ENCODE results near the gene PLA2G4A. TPM values are rescaled to one million over a fixed set of nuclear protein-coding genes. Genes with fewer than 3 reads are reported as not detected.

The PLA2G4A gene
- total RNA-seq, 4 donors from 2014 or later, result 11.8 to 22.6 (median 14.6) TPM

DNA sequence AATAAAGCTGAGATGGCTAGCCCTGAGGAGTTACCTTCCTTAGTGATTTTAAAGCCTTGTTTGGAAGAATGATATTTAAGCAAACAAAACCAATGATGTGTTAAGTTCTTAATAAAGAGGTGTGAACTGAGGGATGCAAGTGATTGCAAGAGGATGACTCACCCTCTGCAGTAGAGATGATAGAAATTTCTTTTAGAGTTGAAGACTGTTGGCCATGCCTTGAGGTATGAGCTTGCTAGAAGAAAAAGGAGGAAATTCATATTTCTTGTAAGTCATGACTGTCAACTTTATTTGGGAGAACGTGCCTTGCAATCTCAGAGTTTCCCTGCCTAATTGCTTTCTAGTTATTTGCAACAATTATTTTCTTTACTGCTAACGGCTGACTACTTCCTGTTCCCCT lies 94.7 kb downstream of the PLA2G4A start:
- TF ChIP-seq POLR2A (IDR thresholded peaks at IDR 0.05), result no peak
- TF ChIP-seq, protein P1, sequence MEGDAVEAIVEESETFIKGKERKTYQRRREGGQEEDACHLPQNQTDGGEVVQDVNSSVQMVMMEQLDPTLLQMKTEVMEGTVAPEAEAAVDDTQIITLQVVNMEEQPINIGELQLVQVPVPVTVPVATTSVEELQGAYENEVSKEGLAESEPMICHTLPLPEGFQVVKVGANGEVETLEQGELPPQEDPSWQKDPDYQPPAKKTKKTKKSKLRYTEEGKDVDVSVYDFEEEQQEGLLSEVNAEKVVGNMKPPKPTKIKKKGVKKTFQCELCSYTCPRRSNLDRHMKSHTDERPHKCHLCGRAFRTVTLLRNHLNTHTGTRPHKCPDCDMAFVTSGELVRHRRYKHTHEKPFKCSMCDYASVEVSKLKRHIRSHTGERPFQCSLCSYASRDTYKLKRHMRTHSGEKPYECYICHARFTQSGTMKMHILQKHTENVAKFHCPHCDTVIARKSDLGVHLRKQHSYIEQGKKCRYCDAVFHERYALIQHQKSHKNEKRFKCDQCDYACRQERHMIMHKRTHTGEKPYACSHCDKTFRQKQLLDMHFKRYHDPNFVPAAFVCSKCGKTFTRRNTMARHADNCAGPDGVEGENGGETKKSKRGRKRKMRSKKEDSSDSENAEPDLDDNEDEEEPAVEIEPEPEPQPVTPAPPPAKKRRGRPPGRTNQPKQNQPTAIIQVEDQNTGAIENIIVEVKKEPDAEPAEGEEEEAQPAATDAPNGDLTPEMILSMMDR (IDR thresholded peaks at IDR 0.05), result no peak
- H3K27ac ChIP-seq, result no peak overlapping the region
- no peak overlapping the region for H3K4me3 ChIP-seq
- no peaks in the 10 kb centered on the region for H3K9me3 ChIP-seq
- H3K27me3 ChIP-seq, result no peaks in the 10 kb centered on the region
- WGBS, 2 donors, result 19 to 31% methylated on average over 2 of the region's 2 CpGs
- intact Hi-C loops (cut with DNase I), result no loop called here
- H3K36me3 ChIP-seq, result peaks cover 0 to 14% (median 0%) of the 10 kb centered on the region in 3 donors
- no peak for DNase-seq
- peaks cover 0 to 8% (median 3%) of the 10 kb centered on the region in 3 donors for H3K4me1 ChIP-seq

DNA sequence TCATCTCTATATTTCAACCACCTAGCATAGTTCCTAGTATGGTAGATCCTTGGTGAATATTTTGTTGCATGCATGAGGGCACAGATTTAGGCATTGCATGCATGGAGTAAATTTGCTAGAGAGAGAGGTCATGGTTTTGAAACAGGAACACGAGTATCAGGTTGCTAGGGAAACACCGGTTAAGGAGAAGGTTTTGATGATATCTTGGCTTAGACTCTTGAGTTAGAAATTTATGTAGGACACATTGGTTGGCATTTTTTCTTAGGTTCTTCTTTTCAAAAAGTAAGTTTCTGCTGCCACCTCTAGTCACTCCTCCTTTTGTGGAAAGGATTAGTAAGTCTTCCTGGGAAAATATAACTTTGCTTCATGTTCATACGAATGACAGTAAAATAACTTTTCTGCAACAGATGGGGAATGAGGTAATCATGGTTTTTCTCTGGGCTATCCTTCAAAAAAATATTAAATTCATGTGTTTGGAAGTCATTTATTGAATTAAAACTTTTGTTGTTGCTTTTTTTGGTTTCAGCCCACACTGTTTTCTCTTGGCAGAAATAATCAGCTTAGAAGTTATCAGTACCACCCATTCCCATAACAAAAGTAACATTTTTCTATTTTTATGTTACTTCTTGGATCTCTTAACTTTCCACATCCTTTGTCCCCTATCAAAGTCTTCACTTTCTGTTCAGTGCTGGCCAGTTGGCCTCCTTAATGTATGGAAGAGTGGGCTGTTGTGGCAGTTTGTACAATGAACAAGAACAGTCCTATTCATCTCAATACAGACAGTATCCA lies 97.3 kb downstream of the PLA2G4A start:
- DNase-seq, result no peak
- H3K36me3 ChIP-seq, result no peaks in the 10 kb centered on the region
- no peak overlapping the region for H3K4me3 ChIP-seq
- TF ChIP-seq POLR2A (IDR thresholded peaks at IDR 0.05), result no peak
- TF ChIP-seq, protein P1 (IDR thresholded peaks at IDR 0.05), result no peak
- H3K4me1 ChIP-seq, result peaks cover 0 to 8% (median 3%) of the 10 kb centered on the region in 3 donors
- no peaks in the 10 kb centered on the region for H3K27me3 ChIP-seq
- WGBS, 2 donors, result 33 to 38% methylated on average over 3 of the region's 3 CpGs
- H3K9me3 ChIP-seq, result no peaks in the 10 kb centered on the region
- H3K27ac ChIP-seq, result no peak overlapping the region
- intact Hi-C loops (cut with DNase I), result no loop called here

DNA sequence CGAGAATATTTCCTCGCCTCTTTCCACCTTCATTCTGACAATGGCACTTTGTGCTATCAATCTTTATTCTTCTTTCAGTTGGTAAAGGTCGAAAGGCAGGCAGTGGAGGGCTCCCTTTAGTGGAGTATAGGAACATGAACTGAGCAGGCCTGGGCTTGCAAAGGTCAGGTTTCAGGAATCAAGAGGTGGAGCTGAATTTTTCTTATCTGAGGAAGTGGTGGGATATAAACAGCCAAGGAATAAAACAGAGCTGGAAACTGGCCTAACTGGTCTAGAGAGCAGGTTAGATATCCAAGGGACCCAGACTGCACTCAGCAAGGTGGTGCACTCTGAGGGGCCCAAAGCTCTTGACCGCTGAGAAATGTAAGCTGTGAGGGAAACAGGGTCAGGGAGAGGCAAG lies 99.1 kb downstream of the PLA2G4A start:
- TF ChIP-seq POLR2A (IDR thresholded peaks at IDR 0.05), result no peak
- TF ChIP-seq, protein P1 (IDR thresholded peaks at IDR 0.05), result no peak
- intact Hi-C loops (cut with DNase I), result no loop called here
- no peaks in the 10 kb centered on the region for H3K9me3 ChIP-seq
- no peak overlapping the region for H3K27ac ChIP-seq
- H3K36me3 ChIP-seq, result no peaks in the 10 kb centered on the region
- DNase-seq, result no peak
- H3K4me1 ChIP-seq, result peaks cover 0 to 8% (median 3%) of the 10 kb centered on the region in 3 donors
- H3K4me3 ChIP-seq, result no peak overlapping the region
- 59 to 69% methylated on average over 4 of the region's 4 CpGs for WGBS, 2 donors
- H3K27me3 ChIP-seq, result no peaks in the 10 kb centered on the region

DNA sequence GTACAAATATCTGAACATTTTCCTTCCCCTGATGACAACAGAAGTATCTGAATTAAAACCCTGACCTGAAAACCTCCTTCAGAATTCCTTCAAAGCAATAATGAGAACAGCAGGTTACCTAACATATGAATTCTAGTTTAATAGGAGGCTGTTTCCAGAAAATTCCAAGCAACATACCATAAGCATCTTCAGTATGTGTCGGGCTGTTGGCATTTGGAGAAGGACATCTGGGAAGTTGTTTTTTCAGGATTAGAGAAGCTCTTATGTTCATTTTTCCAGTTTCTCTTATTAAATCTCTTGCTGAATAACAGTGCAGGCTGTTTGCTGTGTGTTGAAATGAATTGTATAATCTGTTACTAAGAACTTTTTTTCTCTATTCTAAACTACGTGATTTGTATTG lies 101.5 kb downstream of the PLA2G4A start:
- H3K4me3 ChIP-seq, result no peak overlapping the region
- no peaks in the 10 kb centered on the region for H3K9me3 ChIP-seq
- intact Hi-C loops (cut with DNase I), result no loop called here
- H3K36me3 ChIP-seq, result no peaks in the 10 kb centered on the region
- no peaks in the 10 kb centered on the region for H3K27me3 ChIP-seq
- H3K27ac ChIP-seq, result no peak overlapping the region
- DNase-seq, result no peak
- 80 to 85% methylated on average over 2 of the region's 2 CpGs for WGBS, 2 donors
- TF ChIP-seq POLR2A (IDR thresholded peaks at IDR 0.05), result no peak
- TF ChIP-seq, protein P1 (IDR thresholded peaks at IDR 0.05), result no peak
- H3K4me1 ChIP-seq, result peaks cover 0 to 8% (median 3%) of the 10 kb centered on the region in 3 donors

DNA sequence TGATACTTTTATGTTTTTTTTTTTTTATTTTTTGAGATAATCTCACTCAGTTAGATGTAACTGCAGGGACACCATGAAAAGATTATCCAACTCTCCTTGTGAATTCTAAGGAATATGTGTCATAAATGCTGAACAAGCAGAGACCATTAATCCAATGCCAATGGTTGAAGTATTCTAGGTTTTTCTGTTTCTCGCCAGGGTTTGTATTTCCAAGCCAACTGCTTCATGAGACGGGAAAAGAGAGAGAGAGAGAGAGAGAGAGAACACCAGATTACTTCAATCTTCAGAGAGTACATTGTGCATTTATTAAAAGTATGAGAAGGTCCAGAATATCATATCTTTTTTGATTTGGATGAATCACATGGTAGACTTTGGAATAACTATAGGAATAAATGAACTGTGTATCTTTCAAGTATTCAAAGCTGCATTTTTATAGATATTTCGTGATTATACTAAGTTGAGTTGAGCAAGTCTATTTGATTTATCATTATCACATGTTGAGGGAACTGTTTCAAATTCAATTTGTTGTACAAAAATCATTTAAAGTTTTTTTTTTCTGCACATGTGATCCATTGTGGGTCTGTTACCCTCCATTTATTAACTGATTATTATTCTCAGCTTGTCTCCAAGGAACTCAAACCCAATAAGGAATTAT lies 108.4 kb downstream of the PLA2G4A start:
- Histone ChIP-seq H3K27ac (no peak overlapping the region), H3K4me3 (no peak overlapping the region), H3K4me1 (no peaks in the 10 kb centered on the region), H3K9me3 (no peaks in the 10 kb centered on the region), H3K27me3 (no peaks in the 10 kb centered on the region), H3K36me3 (peaks cover 0 to 7% (median 0%) of the 10 kb centered on the region in 3 donors)
- WGBS, 2 donors, result 71 to 77% methylated on average over 3 of the region's 3 CpGs
- no peak for DNase-seq
- intact Hi-C loops (cut with DNase I), result no loop called here
- TF ChIP-seq, protein P1 (IDR thresholded peaks at IDR 0.05), result no peak
- no peak for TF ChIP-seq POLR2A (IDR thresholded peaks at IDR 0.05)

Measured in esophagus squamous epithelium (tissue), 5 donors.